ENCODE results near the gene DPEP2. TPM values are rescaled to one million over a fixed set of nuclear protein-coding genes. Genes with fewer than 3 reads are reported as not detected.

The DPEP2 gene
- total and polyA plus RNA-seq, 2 of the 13 experiments (the other 11 are each of a cell fraction or from before 2014, with no cell fraction given) = 0.18 TPM; not detected in 1

DNA sequence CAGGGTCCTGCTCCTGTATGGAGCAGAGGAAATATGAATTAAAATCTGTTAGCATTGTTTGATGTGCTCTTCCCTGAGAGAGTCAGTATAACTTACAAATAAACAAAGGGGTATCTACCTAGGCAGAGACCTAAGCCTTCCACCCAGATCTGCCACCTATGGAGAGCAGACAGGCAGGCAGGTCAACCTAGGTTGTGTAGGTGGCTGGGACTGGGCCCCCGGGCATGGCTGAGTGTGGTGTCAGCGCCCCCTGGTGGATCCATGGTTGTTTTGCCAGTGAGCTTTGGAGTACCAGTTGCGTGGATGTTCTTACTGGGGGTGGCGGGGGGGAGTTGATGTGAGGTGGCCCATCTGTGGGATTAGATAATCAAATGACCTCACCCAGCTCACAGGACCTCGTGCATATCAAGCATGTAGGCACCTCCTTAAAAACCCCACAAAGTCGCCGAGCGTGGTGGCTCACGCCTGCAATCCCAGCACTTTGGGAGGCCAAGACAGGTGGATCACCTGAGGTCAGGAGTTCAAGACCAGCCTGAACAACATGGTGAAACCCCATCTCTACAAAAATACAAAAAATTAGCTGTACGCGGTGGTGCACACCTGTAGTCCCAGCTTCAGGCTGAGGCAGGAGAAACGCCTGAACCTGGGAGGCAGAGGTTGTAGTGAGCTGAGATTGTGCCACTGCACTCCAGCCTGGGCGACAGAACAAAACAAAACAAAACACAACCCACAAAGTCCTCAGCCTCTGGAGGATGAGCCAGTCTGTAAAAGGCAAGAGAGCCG, 41.4 kb upstream of the DPEP2 start (continued):
- TF ChIP-seq, protein P1, sequence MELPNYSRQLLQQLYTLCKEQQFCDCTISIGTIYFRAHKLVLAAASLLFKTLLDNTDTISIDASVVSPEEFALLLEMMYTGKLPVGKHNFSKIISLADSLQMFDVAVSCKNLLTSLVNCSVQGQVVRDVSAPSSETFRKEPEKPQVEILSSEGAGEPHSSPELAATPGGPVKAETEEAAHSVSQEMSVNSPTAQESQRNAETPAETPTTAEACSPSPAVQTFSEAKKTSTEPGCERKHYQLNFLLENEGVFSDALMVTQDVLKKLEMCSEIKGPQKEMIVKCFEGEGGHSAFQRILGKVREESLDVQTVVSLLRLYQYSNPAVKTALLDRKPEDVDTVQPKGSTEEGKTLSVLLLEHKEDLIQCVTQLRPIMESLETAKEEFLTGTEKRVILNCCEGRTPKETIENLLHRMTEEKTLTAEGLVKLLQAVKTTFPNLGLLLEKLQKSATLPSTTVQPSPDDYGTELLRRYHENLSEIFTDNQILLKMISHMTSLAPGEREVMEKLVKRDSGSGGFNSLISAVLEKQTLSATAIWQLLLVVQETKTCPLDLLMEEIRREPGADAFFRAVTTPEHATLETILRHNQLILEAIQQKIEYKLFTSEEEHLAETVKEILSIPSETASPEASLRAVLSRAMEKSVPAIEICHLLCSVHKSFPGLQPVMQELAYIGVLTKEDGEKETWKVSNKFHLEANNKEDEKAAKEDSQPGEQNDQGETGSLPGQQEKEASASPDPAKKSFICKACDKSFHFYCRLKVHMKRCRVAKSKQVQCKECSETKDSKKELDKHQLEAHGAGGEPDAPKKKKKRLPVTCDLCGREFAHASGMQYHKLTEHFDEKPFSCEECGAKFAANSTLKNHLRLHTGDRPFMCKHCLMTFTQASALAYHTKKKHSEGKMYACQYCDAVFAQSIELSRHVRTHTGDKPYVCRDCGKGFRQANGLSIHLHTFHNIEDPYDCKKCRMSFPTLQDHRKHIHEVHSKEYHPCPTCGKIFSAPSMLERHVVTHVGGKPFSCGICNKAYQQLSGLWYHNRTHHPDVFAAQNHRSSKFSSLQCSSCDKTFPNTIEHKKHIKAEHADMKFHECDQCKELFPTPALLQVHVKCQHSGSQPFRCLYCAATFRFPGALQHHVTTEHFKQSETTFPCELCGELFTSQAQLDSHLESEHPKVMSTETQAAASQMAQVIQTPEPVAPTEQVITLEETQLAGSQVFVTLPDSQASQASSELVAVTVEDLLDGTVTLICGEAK (IDR thresholded peaks at IDR 0.05) = no peak
- TF ChIP-seq, protein P1 (CRISPR knock-in tag; IDR thresholded peaks at IDR 0.05) = no peak
- TF ChIP-seq CENPX (CRISPR knock-in tag; IDR thresholded peaks at IDR 0.05) (no peak), ZNF446 (CRISPR knock-in tag; IDR thresholded peaks at IDR 0.05) (no peak), DNMT3B (CRISPR knock-in tag; conservative IDR thresholded peaks at IDR 0.05) (no peak), SNRNP70 (IDR thresholded peaks at IDR 0.05; ENCODE audit: low read depth, low read length) (no peak), KDM5B (CRISPR knock-in tag; IDR thresholded peaks at IDR 0.05; ENCODE audit: borderline replicate concordance) (peak; percentile 31; the same call in 1 of the 2 replicates), HDAC1 (CRISPR knock-in tag; IDR thresholded peaks at IDR 0.05) (no peak), JDP2 (CRISPR knock-in tag; IDR thresholded peaks at IDR 0.05; ENCODE audit: borderline replicate concordance) (no peak), HHEX (CRISPR knock-in tag; IDR thresholded peaks at IDR 0.05) (no peak), KMT2B (CRISPR knock-in tag; IDR thresholded peaks at IDR 0.05) (0 out of 2 replicates have a peak, but pooled peaks have one; percentile 35), MZF1 (CRISPR knock-in tag; IDR thresholded peaks at IDR 0.05; ENCODE audit: borderline replicate concordance) (no peak)
- TF ChIP-seq, protein P2, sequence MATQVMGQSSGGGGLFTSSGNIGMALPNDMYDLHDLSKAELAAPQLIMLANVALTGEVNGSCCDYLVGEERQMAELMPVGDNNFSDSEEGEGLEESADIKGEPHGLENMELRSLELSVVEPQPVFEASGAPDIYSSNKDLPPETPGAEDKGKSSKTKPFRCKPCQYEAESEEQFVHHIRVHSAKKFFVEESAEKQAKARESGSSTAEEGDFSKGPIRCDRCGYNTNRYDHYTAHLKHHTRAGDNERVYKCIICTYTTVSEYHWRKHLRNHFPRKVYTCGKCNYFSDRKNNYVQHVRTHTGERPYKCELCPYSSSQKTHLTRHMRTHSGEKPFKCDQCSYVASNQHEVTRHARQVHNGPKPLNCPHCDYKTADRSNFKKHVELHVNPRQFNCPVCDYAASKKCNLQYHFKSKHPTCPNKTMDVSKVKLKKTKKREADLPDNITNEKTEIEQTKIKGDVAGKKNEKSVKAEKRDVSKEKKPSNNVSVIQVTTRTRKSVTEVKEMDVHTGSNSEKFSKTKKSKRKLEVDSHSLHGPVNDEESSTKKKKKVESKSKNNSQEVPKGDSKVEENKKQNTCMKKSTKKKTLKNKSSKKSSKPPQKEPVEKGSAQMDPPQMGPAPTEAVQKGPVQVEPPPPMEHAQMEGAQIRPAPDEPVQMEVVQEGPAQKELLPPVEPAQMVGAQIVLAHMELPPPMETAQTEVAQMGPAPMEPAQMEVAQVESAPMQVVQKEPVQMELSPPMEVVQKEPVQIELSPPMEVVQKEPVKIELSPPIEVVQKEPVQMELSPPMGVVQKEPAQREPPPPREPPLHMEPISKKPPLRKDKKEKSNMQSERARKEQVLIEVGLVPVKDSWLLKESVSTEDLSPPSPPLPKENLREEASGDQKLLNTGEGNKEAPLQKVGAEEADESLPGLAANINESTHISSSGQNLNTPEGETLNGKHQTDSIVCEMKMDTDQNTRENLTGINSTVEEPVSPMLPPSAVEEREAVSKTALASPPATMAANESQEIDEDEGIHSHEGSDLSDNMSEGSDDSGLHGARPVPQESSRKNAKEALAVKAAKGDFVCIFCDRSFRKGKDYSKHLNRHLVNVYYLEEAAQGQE (IDR thresholded peaks at IDR 0.05; ENCODE audit: borderline replicate concordance in 1 of 2, low read depth in 1 of 2, low read length in 2 of 2) = no peak
- TF ChIP-seq, protein P3, sequence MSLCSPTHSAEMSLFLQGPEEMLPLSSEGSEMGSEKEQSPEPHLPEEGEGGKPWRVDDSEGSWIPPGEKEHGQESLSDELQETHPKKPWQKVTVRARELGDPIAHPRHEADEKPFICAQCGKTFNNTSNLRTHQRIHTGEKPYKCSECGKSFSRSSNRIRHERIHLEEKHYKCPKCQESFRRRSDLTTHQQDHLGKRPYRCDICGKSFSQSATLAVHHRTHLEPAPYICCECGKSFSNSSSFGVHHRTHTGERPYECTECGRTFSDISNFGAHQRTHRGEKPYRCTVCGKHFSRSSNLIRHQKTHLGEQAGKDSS (CRISPR knock-in tag; IDR thresholded peaks at IDR 0.05; ENCODE audit: borderline replicate concordance, low read depth) = peak; percentile 92; the same call in 1 of the 2 replicates

All from HepG2 (cell line).